ENCODE data around the gene CYB5R4.

DNA sequence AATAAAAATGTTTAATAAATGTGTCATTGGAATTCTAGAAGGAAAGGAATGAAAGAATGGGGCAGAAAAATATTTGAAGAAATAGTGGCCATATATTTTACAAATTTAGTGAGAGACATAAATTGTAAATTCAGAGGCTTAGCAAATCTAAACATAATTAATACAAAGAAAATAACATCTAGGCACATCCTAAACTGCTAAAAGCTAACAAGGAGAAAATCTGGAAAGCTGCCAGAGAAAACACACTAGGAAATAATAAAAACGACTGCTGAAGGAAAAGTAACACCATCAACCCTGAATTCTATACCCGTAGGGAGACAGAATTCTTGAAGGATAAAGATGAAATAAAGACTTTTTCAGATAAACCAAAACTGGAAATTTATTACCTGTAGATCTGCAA lies 23.8 kb downstream of the CYB5R4 start:
- TF ChIP-seq POLR2A (IDR thresholded peaks at IDR 0.05; ENCODE audit: low read depth, low read length) (no peak), POLR2AphosphoS5 (IDR thresholded peaks at IDR 0.05; ENCODE audit: low read depth, low read length) (no peak)

Data from GM12892 (cell line).